Epidermal melanocyte (primary cell): ENCODE results near the gene CERK.
"Not testable (repeated sequence)": the region's sequence is repeated elsewhere in the genome, so short reads cannot be mapped to it uniquely, and the experiment has no call there.

Experiments used
- DNase-seq: peaks from one replicate; pipeline ENCODE4 v3.0.0; 2011; ENCODE audit warnings: low spot score; ENCODE audit not compliant: insufficient read length

Gene CERK

GRCh38 chr22:46749682-46750529, 11.9 kb upstream of the CERK start:
- no peak for DNase-seq

- DNase-seq: no peak
Measured at GRCh38 chr22:46748908-46749675, 11.0 kb upstream of the CERK start.

- DNase-seq: no peak
Measured at GRCh38 chr22:46748206-46748907, 10.3 kb upstream of the CERK start.

GRCh38 chr22:46747646-46748045, 9.6 kb upstream of the CERK start:
- no peak for DNase-seq

- DNase-seq: no peak
Measured at GRCh38 chr22:46746620-46747019, 8.6 kb upstream of the CERK start.

GRCh38 chr22:46746192-46746591, 8.1 kb upstream of the CERK start:
- no peak for DNase-seq

GRCh38 chr22:46744581-46744980, 6.5 kb upstream of the CERK start:
- no peak for DNase-seq

- no peak for DNase-seq
Measured at GRCh38 chr22:46742576-46743221, 4.6 kb upstream of the CERK start.

- no peak for DNase-seq
Measured at GRCh38 chr22:46741974-46742519, 4.0 kb upstream of the CERK start.

- no peak for DNase-seq
Measured at GRCh38 chr22:46740910-46741780, 3.1 kb upstream of the CERK start.

GRCh38 chr22:46739094-46739870, 1.2 kb upstream of the CERK start:
- no peak for DNase-seq

GRCh38 chr22:46738647-46739093, 618 bp upstream of the CERK start:
- DNase-seq: no peak

- peak; percentile 32 for DNase-seq
Measured at GRCh38 chr22:46737105-46737975, 712 bp downstream of the CERK start.

GRCh38 chr22:46736705-46737104, 1.3 kb downstream of the CERK start:
- no peak for DNase-seq

GRCh38 chr22:46735747-46736608, 2.1 kb downstream of the CERK start:
- no peak for DNase-seq

- DNase-seq: no peak
Measured at GRCh38 chr22:46734830-46735453, 3.1 kb downstream of the CERK start.

- not testable (repeated sequence) for DNase-seq
Measured at GRCh38 chr22:46734213-46734722, 3.8 kb downstream of the CERK start.
